GM12873 (cell line): ENCODE measurements around the gene MYH8.

Source experiments
- TF ChIP-seq, protein P1 (sequence below): IDR thresholded peaks from 2 replicates; pipeline ENCODE4 v1.5.1; 2012; ENCODE audit warnings: low read depth, mild to moderate bottlenecking, moderate library complexity, low read length, control low read depth; ENCODE audit not compliant: insufficient read depth; ENCODE audit errors: missing control alignments

The MYH8 gene

DNA sequence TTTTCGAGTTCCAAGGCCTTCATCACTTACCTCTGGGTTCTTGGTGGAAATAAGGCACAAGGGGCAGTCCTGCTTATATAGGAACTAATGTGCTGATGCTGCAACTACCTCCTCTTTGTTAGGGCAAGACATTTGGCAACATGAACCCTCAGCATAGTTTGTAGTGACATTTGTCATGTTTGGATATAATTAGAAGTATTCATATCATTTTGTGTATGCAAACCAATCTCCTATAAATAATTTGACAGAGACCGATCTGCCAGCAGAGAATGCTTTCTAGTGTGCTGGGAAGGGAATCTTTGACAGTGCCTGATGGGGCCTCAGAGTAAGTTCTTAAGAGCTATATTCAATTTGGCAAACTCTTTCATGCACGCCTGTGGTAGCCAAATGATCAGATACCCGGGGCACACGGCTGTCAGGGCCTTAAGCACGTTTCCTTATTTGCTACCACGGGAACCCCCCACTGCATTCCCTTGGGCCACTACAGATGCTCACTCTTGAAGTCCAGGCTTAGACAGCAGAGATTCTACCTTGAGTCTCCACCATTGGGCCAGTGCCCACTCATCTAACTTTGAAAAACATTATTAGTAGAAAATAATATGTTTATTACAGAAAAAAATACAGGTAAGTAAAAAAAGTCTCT lies at the start of gene MYH8:
Gene MYH8, minus strand, starts transcription at position 51 of the 643 bp plus-strand sequence. CDS start 1,723 bp downstream, outside the sequence.
- TF ChIP-seq, protein P1, sequence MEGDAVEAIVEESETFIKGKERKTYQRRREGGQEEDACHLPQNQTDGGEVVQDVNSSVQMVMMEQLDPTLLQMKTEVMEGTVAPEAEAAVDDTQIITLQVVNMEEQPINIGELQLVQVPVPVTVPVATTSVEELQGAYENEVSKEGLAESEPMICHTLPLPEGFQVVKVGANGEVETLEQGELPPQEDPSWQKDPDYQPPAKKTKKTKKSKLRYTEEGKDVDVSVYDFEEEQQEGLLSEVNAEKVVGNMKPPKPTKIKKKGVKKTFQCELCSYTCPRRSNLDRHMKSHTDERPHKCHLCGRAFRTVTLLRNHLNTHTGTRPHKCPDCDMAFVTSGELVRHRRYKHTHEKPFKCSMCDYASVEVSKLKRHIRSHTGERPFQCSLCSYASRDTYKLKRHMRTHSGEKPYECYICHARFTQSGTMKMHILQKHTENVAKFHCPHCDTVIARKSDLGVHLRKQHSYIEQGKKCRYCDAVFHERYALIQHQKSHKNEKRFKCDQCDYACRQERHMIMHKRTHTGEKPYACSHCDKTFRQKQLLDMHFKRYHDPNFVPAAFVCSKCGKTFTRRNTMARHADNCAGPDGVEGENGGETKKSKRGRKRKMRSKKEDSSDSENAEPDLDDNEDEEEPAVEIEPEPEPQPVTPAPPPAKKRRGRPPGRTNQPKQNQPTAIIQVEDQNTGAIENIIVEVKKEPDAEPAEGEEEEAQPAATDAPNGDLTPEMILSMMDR, result no peak

DNA sequence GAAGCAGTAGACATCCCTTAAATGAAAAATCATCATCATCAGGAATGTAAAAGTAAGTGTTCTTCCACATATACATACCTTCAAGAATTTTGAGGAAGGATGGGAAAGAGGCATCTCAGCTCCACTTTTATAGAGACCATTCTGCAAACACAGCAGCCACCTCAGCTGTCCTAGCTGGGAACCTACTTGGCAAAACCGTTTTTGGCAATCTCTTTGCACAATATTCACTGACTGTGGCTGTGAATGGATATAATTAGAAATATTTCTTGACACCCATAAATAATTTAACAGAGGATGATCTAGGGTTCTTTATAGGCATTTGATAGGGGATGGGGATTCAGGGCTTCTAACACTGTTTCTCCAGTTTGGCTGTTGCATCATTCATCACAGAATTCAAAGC lies 47.7 kb upstream of the MYH8 start, which contains the start of gene MYH4:
Gene MYH4, minus strand, starts transcription at position 101 of the 400 bp plus-strand sequence. CDS start 2,814 bp downstream, outside the sequence.
- TF ChIP-seq, protein P1, result no peak

DNA sequence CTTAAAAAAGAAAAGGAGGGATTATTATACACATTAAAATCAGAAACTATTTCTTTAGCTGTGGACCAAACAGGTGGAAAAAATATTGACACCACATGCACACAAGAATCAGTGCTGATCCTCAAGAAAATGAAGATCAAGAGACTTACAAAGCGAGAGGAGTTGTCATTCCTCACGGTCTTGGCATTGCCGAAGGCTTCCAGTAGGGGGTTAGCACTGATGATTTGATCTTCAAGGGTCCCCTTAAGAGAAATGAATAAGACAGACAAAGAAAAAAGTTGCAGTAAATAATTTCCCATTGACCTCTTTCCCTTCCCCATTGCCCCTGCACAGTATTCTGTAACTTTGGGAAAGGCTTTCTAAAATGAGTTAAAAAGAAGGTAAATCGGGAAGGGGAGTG lies 41.7 kb upstream of the MYH8 start:
- TF ChIP-seq, protein P1, result no peak

DNA sequence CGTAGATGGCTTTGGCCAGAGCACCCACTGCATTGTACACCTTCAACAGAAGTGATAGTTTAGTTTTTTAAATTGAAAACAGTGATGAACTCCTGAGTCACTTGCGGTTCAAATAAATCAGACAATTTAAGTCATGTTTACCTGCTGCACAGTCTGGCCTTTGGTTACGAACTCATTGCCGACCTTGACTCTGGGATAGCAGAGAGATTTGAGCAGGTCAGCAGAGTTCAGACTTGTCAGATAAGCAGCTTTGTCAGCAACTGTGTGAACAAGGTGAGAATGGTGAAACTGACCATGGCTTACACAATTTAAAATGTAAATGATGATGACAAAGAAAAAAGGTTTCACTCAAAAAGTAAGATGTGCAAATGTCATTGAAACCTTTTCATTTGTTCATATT lies 38.3 kb upstream of the MYH8 start:
- TF ChIP-seq, protein P1, result no peak

DNA sequence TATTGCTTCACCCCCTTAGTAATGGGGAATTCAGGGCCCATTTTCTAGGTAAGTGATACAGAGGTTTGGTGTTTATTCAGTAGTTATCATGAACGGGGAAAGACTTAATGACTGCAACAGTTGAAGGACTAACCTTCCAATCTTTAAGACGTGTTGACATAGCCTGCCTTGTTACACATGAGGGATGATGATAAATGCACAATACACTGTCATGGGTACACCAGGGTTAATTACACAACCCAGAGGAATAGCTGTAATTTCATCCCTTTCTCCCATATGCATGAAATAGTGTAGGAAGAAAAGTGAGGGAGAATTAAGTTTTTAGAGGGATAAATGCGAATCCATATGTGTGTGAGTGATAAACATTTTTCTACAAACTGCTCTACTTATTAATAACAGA lies 37.0 kb upstream of the MYH8 start:
- TF ChIP-seq, protein P1, result no peak

DNA sequence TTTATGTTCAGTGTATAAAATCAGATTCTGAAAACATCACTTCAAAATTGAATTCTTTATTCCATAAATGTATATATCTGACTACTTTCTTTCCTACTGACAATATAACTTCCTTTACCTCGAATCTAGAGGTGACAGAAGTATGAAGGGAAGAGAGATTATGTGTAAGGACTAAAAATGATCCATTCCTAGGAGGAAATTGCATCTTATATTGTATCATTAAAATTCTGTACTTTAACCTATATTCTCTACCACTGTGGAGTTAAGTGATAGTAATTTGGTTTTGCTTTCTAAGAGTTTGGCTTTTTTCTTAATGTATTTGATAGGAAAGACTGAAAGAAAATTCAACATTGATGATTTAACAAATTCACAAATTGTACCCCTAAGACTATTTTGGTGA lies 36.2 kb upstream of the MYH8 start:
- TF ChIP-seq, protein P1, result no peak

DNA sequence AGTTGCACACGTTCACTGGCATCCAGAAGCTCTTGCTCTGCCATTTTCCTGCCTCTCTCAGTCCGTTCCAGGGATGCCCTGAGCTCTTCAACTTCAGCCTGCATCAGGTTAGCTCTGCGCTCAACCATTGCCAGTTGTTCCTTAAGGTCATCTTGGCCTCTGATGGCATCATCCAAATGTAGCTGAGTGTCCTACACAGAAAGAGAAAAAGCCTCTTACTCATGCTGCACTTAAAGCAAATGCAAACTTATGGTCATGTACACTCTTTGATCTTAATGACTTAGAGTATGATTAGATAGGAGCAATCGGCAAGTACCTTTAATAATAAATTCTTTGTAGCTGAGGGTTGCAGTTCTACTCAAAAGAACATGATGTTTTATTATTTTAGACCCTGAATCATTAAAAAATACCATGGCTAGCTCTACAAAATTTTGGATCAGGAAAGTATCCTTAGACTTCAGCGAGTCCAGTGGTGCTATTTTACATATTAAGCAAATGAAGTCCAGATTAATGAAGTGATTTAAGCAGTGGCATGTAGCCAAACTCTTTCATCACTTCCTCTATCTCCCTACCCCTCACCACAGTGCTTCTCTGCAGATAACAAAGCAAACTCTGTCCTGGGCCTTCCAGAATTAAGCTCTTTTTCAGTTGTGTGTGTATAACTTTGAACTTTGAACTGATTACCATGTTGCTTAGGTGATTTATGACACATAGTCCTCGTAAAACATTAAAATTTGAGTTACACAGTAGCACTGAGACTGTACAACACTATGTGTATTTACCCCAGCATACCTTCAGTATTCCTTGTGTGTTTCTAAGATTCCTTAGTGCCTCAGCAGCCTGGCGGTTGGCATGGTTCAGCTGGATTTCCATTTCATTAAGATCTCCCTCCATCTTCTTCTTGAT lies 25.5 kb upstream of the MYH8 start:
- TF ChIP-seq, protein P1, result no peak
